Hepatocyte (in vitro differentiated cells): ENCODE results near the gene GPR161. TPM values are rescaled to one million over a fixed set of nuclear protein-coding genes. Genes with fewer than 3 reads are reported as not detected.

Experiments used
- DNase-seq: peaks from one replicate; pipeline ENCODE4 v3.0.0-alpha.2; 2016; ENCODE audit warnings: low spot score
- H2AFZ ChIP-seq: fragments of 200-600 bp; sonication (generic); 2 replicates; pipeline ENCODE4 v1.6.0; 2016; ENCODE audit warnings: antibody characterized with exemption, mild to moderate bottlenecking
- H3K27ac ChIP-seq: fragments of 200-600 bp; sonication (generic); 2 replicates; pipeline ENCODE4 v1.5.1; 2016; ENCODE audit warnings: mild to moderate bottlenecking
- H3K27me3 ChIP-seq: fragments of 200-600 bp; sonication (generic); 2 replicates; pipeline ENCODE4 v1.6.1; 2016
- H3K36me3 ChIP-seq: fragments of 200-600 bp; sonication (generic); replicated peaks from 2 replicates; pipeline ENCODE4 v1.5.1; 2016; ENCODE audit warnings: low read depth; ENCODE audit not compliant: insufficient read depth
- H3K4me1 ChIP-seq: fragments of 200-600 bp; sonication (generic); 2 replicates; pipeline ENCODE4 v1.5.1; 2016; ENCODE audit warnings: mild to moderate bottlenecking, moderate library complexity; ENCODE audit not compliant: insufficient read depth
- H3K4me2 ChIP-seq: fragments of 200-600 bp; sonication (generic); 2 replicates; pipeline ENCODE4 v1.6.0; 2016
- H3K4me3 ChIP-seq: fragments of 200-600 bp; sonication (generic); 2 replicates; pipeline ENCODE4 v1.5.1; 2016; ENCODE audit warnings: mild to moderate bottlenecking
- H3K79me2 ChIP-seq: fragments of 200-600 bp; sonication (generic); 2 replicates; pipeline ENCODE4 v1.6.0; 2017; ENCODE audit warnings: mild to moderate bottlenecking
- H3K9me2 ChIP-seq: fragments of 200-600 bp; sonication (generic); replicated peaks from 2 replicates; pipeline ENCODE4 v1.6.0; 2017; ENCODE audit warnings: mild to moderate bottlenecking; ENCODE audit not compliant: insufficient read depth
- H3K9me3 ChIP-seq: fragments of 200-600 bp; sonication (generic); 2 replicates; pipeline ENCODE4 v1.5.1; 2016; ENCODE audit warnings: low read depth, mild to moderate bottlenecking
- H4K20me1 ChIP-seq: fragments of 200-600 bp; sonication (generic); 2 replicates; pipeline ENCODE4 v1.6.0; 2016; ENCODE audit warnings: mild to moderate bottlenecking; ENCODE audit not compliant: insufficient read depth, poor library complexity, severe bottlenecking
- CTCF ChIP-seq: fragments of 200-600 bp; sonication (generic); IDR thresholded peaks from 2 replicates; pipeline ENCODE4 v1.5.1; 2016; ENCODE audit warnings: antibody characterized with exemption, mild to moderate bottlenecking; ENCODE audit not compliant: poor library complexity
- EZH2 ChIP-seq: fragments of 200-600 bp; sonication (generic); IDR thresholded peaks from 2 replicates; pipeline ENCODE4 v1.6.1; 2016; ENCODE audit warnings: antibody characterized with exemption, mild to moderate bottlenecking, borderline replicate concordance
- EZH2phosphoT487 ChIP-seq: fragments of 200-600 bp; sonication (generic); IDR thresholded peaks from one replicate; pipeline ENCODE4 v1.6.1; 2018; ENCODE audit warnings: antibody characterized with exemption, mild to moderate bottlenecking, low read depth, moderate library complexity; ENCODE audit not compliant: unreplicated experiment, severe bottlenecking
- WGBS: methylation state at CpG from one replicate; pipeline ENCODE4 v1.1.6; 2016; ENCODE audit warnings: low lambda C conversion rate; ENCODE audit errors: missing lambda C conversion rate; 5-methylcytosine and 5-hydroxymethylcytosine counted together
- polyA plus RNA-seq: library from polyadenylated mRNA; unstranded; fragments of >200 nt; fragmentation: Nextera tagmentation; extraction: Ambion mirVana; gene quantifications from 2 replicates; pipeline ENCODE4 v1.2.1, GENCODE V29; 2016
- total RNA-seq: library from RNA; depleted of rRNA; stranded (reverse); fragments of >200 nt; gene quantifications from 2 replicates; pipeline ENCODE4 v1.2.3, GENCODE V29; 2014

The GPR161 gene
- total and polyA plus RNA-seq, 2 experiments from 2014 or later = 15.9 to 19.3 TPM

- WGBS = under 1% methylated on average over 47 of the region's 63 CpGs
- H3K27ac ChIP-seq = peak overlapping the region; percentile 96
Measured at GRCh38 chr1:168135921-168136708, 615 bp downstream of the GPR161 start.

GRCh38 chr1:168135116-168135920 is 1.4 kb downstream of the GPR161 start:
- Histone ChIP-seq H2AFZ (peak overlapping the region; percentile 95), H3K9me2 (no peaks in the 10 kb centered on the region), H3K27me3 (no peaks in the 10 kb centered on the region), H3K36me3 (no peaks in the 10 kb centered on the region), H3K79me2 (peaks cover 50% of the 10 kb centered on the region), H3K4me3 (peak overlapping the region; percentile 92), H4K20me1 (no peaks in the 10 kb centered on the region), H3K4me1 (peaks cover 19% of the 10 kb centered on the region), H3K27ac (peak overlapping the region; percentile 96), H3K4me2 (peak overlapping the region; percentile 98), H3K9me3 (no peaks in the 10 kb centered on the region)
- no peak for DNase-seq
- 24% methylated on average over 12 of the region's 12 CpGs for WGBS
- TF ChIP-seq CTCF (no peak), EZH2phosphoT487 (no peak), EZH2 (no peak)

More at GRCh38 chr1:168135921-168136708, 615 bp downstream of the GPR161 start:
- DNase-seq = peak; percentile 69
- peaks cover 19% of the 10 kb centered on the region for H3K4me1 ChIP-seq
- no peaks in the 10 kb centered on the region for H3K36me3 ChIP-seq
- H3K4me2 ChIP-seq = peak overlapping the region; percentile 98
- peaks cover 42% of the 10 kb centered on the region for H3K79me2 ChIP-seq
- peak overlapping the region; percentile 92 for H3K4me3 ChIP-seq
- H3K27me3 ChIP-seq = no peaks in the 10 kb centered on the region
- no peak for TF ChIP-seq EZH2
- no peak for TF ChIP-seq EZH2phosphoT487
- no peak for TF ChIP-seq CTCF
- peak overlapping the region; percentile 95 for H2AFZ ChIP-seq
- H3K9me2 ChIP-seq = no peaks in the 10 kb centered on the region
- H4K20me1 ChIP-seq = no peaks in the 10 kb centered on the region
- no peaks in the 10 kb centered on the region for H3K9me3 ChIP-seq

GRCh38 chr1:168134642-168135041 is 2.1 kb downstream of the GPR161 start:
- peaks cover 54% of the 10 kb centered on the region for H3K79me2 ChIP-seq
- no peaks in the 10 kb centered on the region for H3K36me3 ChIP-seq
- peak overlapping the region; percentile 98 for H3K4me2 ChIP-seq
- no peak overlapping the region for H2AFZ ChIP-seq
- no peak for TF ChIP-seq CTCF
- TF ChIP-seq EZH2 = no peak
- TF ChIP-seq EZH2phosphoT487 = no peak
- H3K4me1 ChIP-seq = peaks cover 19% of the 10 kb centered on the region
- no peaks in the 10 kb centered on the region for H4K20me1 ChIP-seq
- no peaks in the 10 kb centered on the region for H3K27me3 ChIP-seq
- WGBS = 69% methylated on average over 7 of the region's 7 CpGs
- H3K4me3 ChIP-seq = peak overlapping the region; percentile 92
- no peaks in the 10 kb centered on the region for H3K9me2 ChIP-seq
- H3K27ac ChIP-seq = no peak overlapping the region
- no peak for DNase-seq
- H3K9me3 ChIP-seq = no peaks in the 10 kb centered on the region
